HepG2 (cell line): ENCODE results near the gene TTBK2. TPM values are rescaled to one million over a fixed set of nuclear protein-coding genes. Genes with fewer than 3 reads are reported as not detected.

ENCODE experiments used
- ATAC-seq: fragments of 200-7000 bp; cut with Tn5 transposase; 3 replicates; pipeline ENCODE4 v1.9.1; 2020; ENCODE audit warnings: mild to moderate bottlenecking, moderate library complexity
- BruUV-seq: library from RNA; stranded (reverse); fragments of 400-500 nt; replicated peaks from 2 replicates; lab custom pipeline; 2021; lab: Mats Ljungman, UMichigan
- CTCF ChIA-PET: fragments of 300-600 bp; formaldehyde crosslinking; extraction: SDS; loops from one replicate; lab custom pipeline; 2021; ENCODE audit warnings: low total read pairs, inconsistent platforms, low intra/inter-chr PET ratio; lab: Yijun Ruan, JAX
- POLR2A ChIA-PET: fragments of 350-600 bp; sonication (Branson Sonifier 250); formaldehyde crosslinking; loops from one replicate; lab custom pipeline; 2020; ENCODE audit warnings: antibody characterized with exemption, inconsistent platforms; lab: Yijun Ruan, JAX
- DNase-seq: peaks from one replicate; pipeline ENCODE4 v3.0.0-alpha.2; 2015; ENCODE audit warnings: low spot score
- FAIRE-seq: peaks from 3 replicates; lab custom pipeline; 2011; peaks lifted over from hg19 to GRCh38; lab: Jason Lieb, UNC
- H2AFZ ChIP-seq: one replicate; pipeline ENCODE4 v1.6.1; 2011; ENCODE audit warnings: low read length, inconsistent platforms
- H3K27ac ChIP-seq: fragments of 300-600 bp; 3 replicates; pipeline ENCODE4 v1.8.0; 2011; ENCODE audit warnings: mixed run types, mild to moderate bottlenecking, mixed read lengths, low read length, inconsistent platforms; ENCODE audit not compliant: insufficient read depth; ENCODE audit errors: extremely low read length
- H3K27me3 ChIP-seq, 2 experiments: fragments of 200-600 bp in 1 of 2; 2 replicates in 1 of 2; 3 replicates in 1 of 2; pipeline versions ENCODE4 v1.6.0 to v1.8.0; 2011; ENCODE audit warnings: low read length in 2 of 2, mild to moderate bottlenecking in 2 of 2, moderate library complexity in 2 of 2, inconsistent platforms in 1 of 2; ENCODE audit not compliant: insufficient read depth in 2 of 2, control insufficient read depth in 1 of 2
- H3K36me3 ChIP-seq, 2 experiments: fragments of 200-600 bp in 1 of 2; replicated peaks in 1 of 2; 2 replicates in 1 of 2; 3 replicates in 1 of 2; pipeline versions ENCODE4 v1.5.1 to v1.8.0; 2011; ENCODE audit warnings: low read length in 2 of 2, inconsistent platforms in 1 of 2; ENCODE audit not compliant: insufficient read depth in 2 of 2, control insufficient read depth in 1 of 2
- H3K4me1 ChIP-seq: 2 replicates; pipeline ENCODE4 v1.5.1; 2012; ENCODE audit warnings: low read length, inconsistent platforms; ENCODE audit not compliant: insufficient read depth
- H3K4me2 ChIP-seq: 2 replicates; pipeline ENCODE4 v1.6.0; 2011; ENCODE audit warnings: low read depth, low read length, inconsistent platforms
- H3K4me3 ChIP-seq, 3 experiments: fragments of 200-600 bp in 1 of 3; sonication (generic), shearing (Covaris generic) in 1 of 3; replicated peaks in 1 of 3; 2 replicates each; pipeline ENCODE4 v1.5.1; 2011 to 2016; ENCODE audit warnings: low read length in 3 of 3, inconsistent platforms in 2 of 3, low read depth in 2 of 3, mild to moderate bottlenecking in 2 of 3, control low read depth in 1 of 3, mixed read lengths in 1 of 3; ENCODE audit not compliant: insufficient read depth in 1 of 3
- H3K79me2 ChIP-seq: one replicate; pipeline ENCODE4 v1.6.1; 2011; ENCODE audit warnings: low read length, inconsistent platforms; ENCODE audit not compliant: insufficient read depth
- H3K9ac ChIP-seq: 2 replicates; pipeline ENCODE4 v1.6.0; 2011; ENCODE audit warnings: mild to moderate bottlenecking, low read depth, low read length, inconsistent platforms; ENCODE audit not compliant: insufficient read depth
- H3K9me3 ChIP-seq: 2 replicates; pipeline ENCODE4 v1.5.1; 2012; ENCODE audit warnings: mild to moderate bottlenecking, low read length
- H4K20me1 ChIP-seq: 2 replicates; pipeline ENCODE4 v1.6.0; 2011; ENCODE audit warnings: inconsistent platforms, mild to moderate bottlenecking, low read length, moderate library complexity; ENCODE audit not compliant: insufficient read depth
- ARNT2 ChIP-seq: sonication (generic); formaldehyde crosslinking; IDR thresholded peaks from 2 replicates; pipeline ENCODE4 v1.8.0; 2022; ENCODE audit warnings: mild to moderate bottlenecking, low read depth, missing genetic modification reagents, moderate library complexity
- CCDC6 ChIP-seq: sonication (generic); formaldehyde crosslinking; IDR thresholded peaks from 2 replicates; pipeline ENCODE4 v1.8.1; 2022; ENCODE audit warnings: mild to moderate bottlenecking, missing genetic modification reagents, moderate library complexity
- DMAP1 ChIP-seq: IDR thresholded peaks from 2 replicates; pipeline ENCODE4 v1.6.1; 2016
- HNRNPK ChIP-seq: fragments of 200-400 bp; formaldehyde crosslinking; IDR thresholded peaks from 2 replicates; pipeline ENCODE4 v1.6.1; 2018; ENCODE audit warnings: low read length, low read depth, moderate library complexity, mild to moderate bottlenecking; ENCODE audit not compliant: poor library complexity, severe bottlenecking
- JARID2 ChIP-seq: sonication (generic); formaldehyde crosslinking; IDR thresholded peaks from 2 replicates; pipeline ENCODE4 v1.8.1; 2023; ENCODE audit warnings: missing genetic modification reagents, inconsistent platforms; ENCODE audit not compliant: insufficient replicate concordance
- JUN ChIP-seq: sonication (generic); formaldehyde crosslinking; IDR thresholded peaks from 2 replicates; pipeline ENCODE4 v1.4.0; 2020; ENCODE audit warnings: mild to moderate bottlenecking, missing genetic modification reagents
- RCOR2 ChIP-seq: IDR thresholded peaks from 2 replicates; pipeline ENCODE4 v1.6.1; 2016; ENCODE audit warnings: missing biosample characterization, missing genetic modification reagents
- SMAD1 ChIP-seq: sonication (generic); formaldehyde crosslinking; IDR thresholded peaks from 2 replicates; pipeline ENCODE4 v1.4.0; 2020; ENCODE audit warnings: missing genetic modification reagents, low read depth, mild to moderate bottlenecking, borderline replicate concordance
- TEAD2 ChIP-seq: sonication (generic); formaldehyde crosslinking; IDR thresholded peaks from 2 replicates; pipeline ENCODE4 v1.9.0; 2021; ENCODE audit warnings: missing genetic modification reagents
- ZBTB3 ChIP-seq: sonication (generic); formaldehyde crosslinking; IDR thresholded peaks from 2 replicates; pipeline ENCODE4 v1.4.0; 2020; ENCODE audit warnings: low read depth, mild to moderate bottlenecking, moderate library complexity, missing genetic modification reagents, borderline replicate concordance
- ZMAT3 ChIP-seq: sonication (generic); formaldehyde crosslinking; conservative IDR thresholded peaks from 2 replicates; pipeline ENCODE4 v1.7.0; 2021; ENCODE audit warnings: missing genetic modification reagents
- ZNF7 ChIP-seq: IDR thresholded peaks from 2 replicates; pipeline ENCODE4 v1.6.1; 2016; ENCODE audit warnings: missing biosample characterization, missing genetic modification reagents
- ZNF850 ChIP-seq: sonication (generic); formaldehyde crosslinking; conservative IDR thresholded peaks from 2 replicates; pipeline ENCODE4 v1.9.0; 2021; ENCODE audit warnings: mild to moderate bottlenecking, missing genetic modification reagents
- ZSCAN20 ChIP-seq: sonication (generic); formaldehyde crosslinking; IDR thresholded peaks from 2 replicates; pipeline ENCODE4 v1.4.0; 2020; ENCODE audit warnings: missing genetic modification reagents, mild to moderate bottlenecking, borderline replicate concordance
- WGBS: methylation state at CpG from one replicate; pipeline ENCODE4 v1.1.6; 2017; ENCODE audit warnings: low lambda C conversion rate; 5-methylcytosine and 5-hydroxymethylcytosine counted together
- in situ Hi-C: cut with HindIII; loops from 2 replicates; pipeline ENCODE4 v1.10.0; 2017; ENCODE audit warnings: low pct_unique_long_range_greater_than_20kb; ENCODE audit not compliant: extremely low pct_ligation_motif_present
- intact Hi-C: fragments of 100-400 bp; cut with micrococcal nuclease; formaldehyde crosslinking; loops from one replicate; pipeline ENCODE4 v1.10.0; 2022; ENCODE audit not compliant: unreplicated experiment
- polyA plus RNA-seq, 8 experiments: library from polyadenylated mRNA; depleted of rRNA in 3 of 8; stranded (reverse) in 7 of 8; unstranded in 1 of 8; fragments of >200 nt; fragmentation: Illumina TruSeq in 4 of 8; extraction: Trizol in 4 of 8; gene quantifications; 2 replicates each; pipeline versions ENCODE4 v1.2.1 to v1.2.3, GENCODE V29; 2011 to 2016; ENCODE audit warnings: low read depth in 4 of 8, missing spikeins in 1 of 8, mixed read lengths in 1 of 8; ENCODE audit not compliant: insufficient read depth in 1 of 8
- total RNA-seq, 5 experiments: library from RNA; depleted of rRNA; stranded (reverse); fragments of >200 nt; fragmentation: Illumina TruSeq; extraction: Trizol; gene quantifications; 2 replicates each; pipeline ENCODE4 v1.2.3, GENCODE V29; 2016; ENCODE audit warnings: low read depth in 1 of 5
- TF ChIP-seq, protein P1 (sequence below): sonication (generic); formaldehyde crosslinking; IDR thresholded peaks from 2 replicates; pipeline ENCODE4 v1.5.0; 2020; ENCODE audit warnings: missing genetic modification reagents
- TF ChIP-seq, protein P2 (sequence below): sonication (generic); formaldehyde crosslinking; IDR thresholded peaks from 2 replicates; pipeline ENCODE4 v1.4.0; 2020; ENCODE audit warnings: mild to moderate bottlenecking, missing genetic modification reagents
- TF ChIP-seq, protein P3 (sequence below): sonication (generic); formaldehyde crosslinking; IDR thresholded peaks from 2 replicates; pipeline ENCODE4; 2020; ENCODE audit warnings: missing genetic modification reagents, mild to moderate bottlenecking, borderline replicate concordance

TTBK2 gene
- total and polyA plus RNA-seq, 2 of the 13 experiments (the other 11 are each of a cell fraction or from before 2014, with no cell fraction given): 5.1 to 7.4 TPM

DNA sequence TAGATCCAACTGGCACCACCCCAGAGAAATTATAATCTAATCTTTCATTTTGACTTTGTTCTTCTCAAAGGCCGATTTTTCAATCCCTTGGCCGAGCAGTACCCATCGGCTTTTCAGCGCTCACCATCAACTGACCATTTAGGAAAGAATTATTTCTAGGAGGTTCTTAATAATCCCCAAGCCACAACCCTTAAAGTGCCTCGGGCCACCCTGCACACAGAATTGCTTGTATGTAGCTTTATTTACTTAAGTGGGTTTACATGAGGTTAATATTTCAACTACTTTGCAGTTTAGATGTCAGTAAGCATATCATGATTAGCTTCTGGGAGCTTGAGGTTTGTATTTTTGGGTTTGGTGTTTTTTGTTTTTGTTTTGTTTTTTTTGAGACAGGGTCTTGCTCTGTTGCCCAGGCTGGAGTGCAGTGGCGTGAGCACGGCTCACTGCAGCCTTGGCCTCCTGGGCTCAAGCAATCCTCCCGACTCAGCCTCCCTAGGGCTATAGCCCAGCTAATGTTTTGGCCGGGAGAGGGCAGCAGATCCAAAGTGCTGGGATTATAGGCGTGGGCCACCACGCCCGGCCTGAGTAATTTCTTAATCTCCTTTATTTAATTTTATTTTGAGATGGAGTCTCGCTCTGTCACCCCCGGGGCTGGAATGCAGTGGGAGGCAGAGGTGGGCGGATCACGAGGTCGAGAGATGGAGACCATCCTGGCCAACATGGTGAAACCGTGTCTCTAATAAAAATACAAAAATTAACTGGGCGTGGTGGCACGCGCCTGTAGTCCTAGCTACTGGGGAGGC lies 182.8 kb downstream of the TTBK2 start:
- CTCF ChIA-PET: interaction anchor here (3.3 kb wide), 1 partner anchor 189 kb away, joined by 22 read pairs; no protein-coding TSS in a partner anchor
- ATAC-seq (peak; percentile 58), DNase-seq (peak; percentile 32), FAIRE-seq (peak; percentile 4)
- intact Hi-C loops: loop anchor here (1.0 kb wide), 1 partner anchor 189 kb away; no protein-coding TSS in a partner anchor
- H3K36me3 ChIP-seq: peaks cover 7 to 28% of the 10 kb centered on the region in 2 experiments
- 55% methylated on average over 21 of the region's 21 CpGs for WGBS
- POLR2A ChIA-PET: no interaction called here
- H3K79me2 ChIP-seq: peaks cover 12% of the 10 kb centered on the region
- H3K4me3 ChIP-seq: peak overlapping the region; percentile 76 to 94 (median 86)
- peak overlapping the region; percentile 80 for H3K4me2 ChIP-seq
- H3K9me3 ChIP-seq: no peaks in the 10 kb centered on the region
- in situ Hi-C loops: loop anchor here (5.0 kb wide), 1 partner anchor 185 kb away; the partner anchor contains the start of gene TTBK2
- H3K9ac ChIP-seq: peak overlapping the region; percentile 82
- BruUV-seq: TSS peak; percentile 83
- H3K27ac ChIP-seq: peak overlapping the region; percentile 81
- 0 out of 2 replicates have a peak, but pooled peaks cover 2% of the 10 kb centered on the region for H4K20me1 ChIP-seq
- peaks cover 21% of the 10 kb centered on the region for H3K4me1 ChIP-seq
- no peak overlapping the region for H2AFZ ChIP-seq
- H3K27me3 ChIP-seq: no peaks in the 10 kb centered on the region
- no peak for TF ChIP-seq CCDC6 (CRISPR knock-in tag)
- no peak for TF ChIP-seq TEAD2
- no peak for TF ChIP-seq ARNT2 (CRISPR knock-in tag)
- peak; percentile 91 for TF ChIP-seq RCOR2 (CRISPR knock-in tag)
- TF ChIP-seq ZMAT3 (CRISPR knock-in tag): no peak
- TF ChIP-seq ZSCAN20 (CRISPR knock-in tag): no peak
- TF ChIP-seq HNRNPK: no peak
- TF ChIP-seq ZBTB3: no peak
- no peak for TF ChIP-seq SMAD1 (CRISPR knock-in tag)
- TF ChIP-seq, protein P1, sequence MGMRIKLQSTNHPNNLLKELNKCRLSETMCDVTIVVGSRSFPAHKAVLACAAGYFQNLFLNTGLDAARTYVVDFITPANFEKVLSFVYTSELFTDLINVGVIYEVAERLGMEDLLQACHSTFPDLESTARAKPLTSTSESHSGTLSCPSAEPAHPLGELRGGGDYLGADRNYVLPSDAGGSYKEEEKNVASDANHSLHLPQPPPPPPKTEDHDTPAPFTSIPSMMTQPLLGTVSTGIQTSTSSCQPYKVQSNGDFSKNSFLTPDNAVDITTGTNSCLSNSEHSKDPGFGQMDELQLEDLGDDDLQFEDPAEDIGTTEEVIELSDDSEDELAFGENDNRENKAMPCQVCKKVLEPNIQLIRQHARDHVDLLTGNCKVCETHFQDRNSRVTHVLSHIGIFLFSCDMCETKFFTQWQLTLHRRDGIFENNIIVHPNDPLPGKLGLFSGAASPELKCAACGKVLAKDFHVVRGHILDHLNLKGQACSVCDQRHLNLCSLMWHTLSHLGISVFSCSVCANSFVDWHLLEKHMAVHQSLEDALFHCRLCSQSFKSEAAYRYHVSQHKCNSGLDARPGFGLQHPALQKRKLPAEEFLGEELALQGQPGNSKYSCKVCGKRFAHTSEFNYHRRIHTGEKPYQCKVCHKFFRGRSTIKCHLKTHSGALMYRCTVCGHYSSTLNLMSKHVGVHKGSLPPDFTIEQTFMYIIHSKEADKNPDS: no peak
- no peak for TF ChIP-seq DMAP1
- no peak for TF ChIP-seq ZNF850 (CRISPR knock-in tag)
- no peak for TF ChIP-seq JUN (CRISPR knock-in tag)
- TF ChIP-seq, protein P2, sequence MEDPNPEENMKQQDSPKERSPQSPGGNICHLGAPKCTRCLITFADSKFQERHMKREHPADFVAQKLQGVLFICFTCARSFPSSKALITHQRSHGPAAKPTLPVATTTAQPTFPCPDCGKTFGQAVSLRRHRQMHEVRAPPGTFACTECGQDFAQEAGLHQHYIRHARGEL (CRISPR knock-in tag): no peak
- TF ChIP-seq, protein P3, sequence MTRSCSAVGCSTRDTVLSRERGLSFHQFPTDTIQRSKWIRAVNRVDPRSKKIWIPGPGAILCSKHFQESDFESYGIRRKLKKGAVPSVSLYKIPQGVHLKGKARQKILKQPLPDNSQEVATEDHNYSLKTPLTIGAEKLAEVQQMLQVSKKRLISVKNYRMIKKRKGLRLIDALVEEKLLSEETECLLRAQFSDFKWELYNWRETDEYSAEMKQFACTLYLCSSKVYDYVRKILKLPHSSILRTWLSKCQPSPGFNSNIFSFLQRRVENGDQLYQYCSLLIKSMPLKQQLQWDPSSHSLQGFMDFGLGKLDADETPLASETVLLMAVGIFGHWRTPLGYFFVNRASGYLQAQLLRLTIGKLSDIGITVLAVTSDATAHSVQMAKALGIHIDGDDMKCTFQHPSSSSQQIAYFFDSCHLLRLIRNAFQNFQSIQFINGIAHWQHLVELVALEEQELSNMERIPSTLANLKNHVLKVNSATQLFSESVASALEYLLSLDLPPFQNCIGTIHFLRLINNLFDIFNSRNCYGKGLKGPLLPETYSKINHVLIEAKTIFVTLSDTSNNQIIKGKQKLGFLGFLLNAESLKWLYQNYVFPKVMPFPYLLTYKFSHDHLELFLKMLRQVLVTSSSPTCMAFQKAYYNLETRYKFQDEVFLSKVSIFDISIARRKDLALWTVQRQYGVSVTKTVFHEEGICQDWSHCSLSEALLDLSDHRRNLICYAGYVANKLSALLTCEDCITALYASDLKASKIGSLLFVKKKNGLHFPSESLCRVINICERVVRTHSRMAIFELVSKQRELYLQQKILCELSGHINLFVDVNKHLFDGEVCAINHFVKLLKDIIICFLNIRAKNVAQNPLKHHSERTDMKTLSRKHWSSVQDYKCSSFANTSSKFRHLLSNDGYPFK (CRISPR knock-in tag): 0 out of 2 replicates have a peak, but pooled peaks have one; percentile 10
- TF ChIP-seq JARID2 (CRISPR knock-in tag): no peak
- TF ChIP-seq ZNF7 (CRISPR knock-in tag): no peak
